Islet precursor cell (in vitro differentiated cells): ENCODE measurements around the gene IRF2.

ENCODE experiments used
- DNase-seq: peaks from one replicate; pipeline ENCODE4 v3.0.0-alpha.2; 2018

Gene IRF2

DNA sequence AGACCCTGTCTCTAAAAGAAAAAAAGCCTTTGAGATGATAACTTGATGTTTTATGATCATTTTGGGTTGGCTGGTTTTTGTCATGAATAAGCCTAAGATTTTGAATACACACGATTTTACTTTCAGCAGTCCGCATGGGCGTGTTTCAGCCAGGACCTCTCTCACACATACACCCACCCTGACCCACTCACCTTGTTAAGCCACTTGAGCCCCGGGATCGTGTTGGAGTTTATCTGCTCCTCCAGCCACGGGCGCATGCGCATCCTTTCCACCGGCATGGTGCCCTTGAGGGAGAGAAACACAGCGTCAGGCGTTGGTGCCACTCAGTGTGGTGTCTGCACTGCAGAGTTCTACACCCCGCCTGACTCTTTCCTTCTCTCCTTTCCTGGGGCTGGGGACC, 45.6 kb downstream of the IRF2 start:
- no peak for DNase-seq

DNA sequence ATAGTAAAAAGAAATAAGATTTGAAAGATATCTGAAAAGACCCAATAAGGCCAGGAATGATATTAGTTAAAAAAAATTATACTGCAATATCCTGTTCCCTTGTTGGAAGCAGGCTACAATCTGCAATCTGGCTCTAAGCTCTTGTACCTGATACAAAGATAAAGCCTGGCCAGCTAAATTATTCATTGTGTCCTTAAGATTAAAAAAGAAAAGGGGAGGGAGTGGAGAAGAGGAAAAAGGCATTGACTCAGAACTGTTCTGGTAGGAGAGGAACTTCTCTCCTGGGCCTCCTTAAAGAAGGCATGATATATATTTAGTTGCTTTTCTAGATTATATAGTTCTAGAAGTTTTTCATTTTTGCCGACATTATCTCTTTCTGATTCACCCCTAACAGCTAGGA, 46.7 kb downstream of the IRF2 start:
- DNase-seq: no peak

GRCh38 chr4:184427093-184427492, 47.3 kb downstream of the IRF2 start:
- no peak for DNase-seq

- DNase-seq: no peak
Observed at GRCh38 chr4:184424993-184425758, 49.2 kb downstream of the IRF2 start.

DNA sequence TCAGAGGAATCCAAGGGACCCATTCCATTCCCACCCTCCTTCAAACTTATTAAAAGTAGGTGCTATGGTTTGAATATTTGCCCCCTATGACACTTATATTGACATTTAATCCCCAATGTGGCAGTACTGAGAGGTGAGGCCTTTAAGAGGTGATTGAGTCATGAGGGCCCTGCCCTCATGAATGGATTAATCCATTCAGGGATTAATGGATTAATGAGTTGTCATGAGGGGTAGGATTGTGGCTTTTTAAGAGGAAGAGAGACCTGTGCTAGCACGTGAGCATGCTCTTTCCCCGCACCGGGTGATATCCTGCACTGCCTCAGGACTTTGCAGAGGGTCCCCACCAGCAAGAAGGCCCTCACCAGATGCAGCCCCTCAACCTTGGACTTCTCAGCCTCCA, 50.1 kb downstream of the IRF2 start:
- DNase-seq: no peak

DNA sequence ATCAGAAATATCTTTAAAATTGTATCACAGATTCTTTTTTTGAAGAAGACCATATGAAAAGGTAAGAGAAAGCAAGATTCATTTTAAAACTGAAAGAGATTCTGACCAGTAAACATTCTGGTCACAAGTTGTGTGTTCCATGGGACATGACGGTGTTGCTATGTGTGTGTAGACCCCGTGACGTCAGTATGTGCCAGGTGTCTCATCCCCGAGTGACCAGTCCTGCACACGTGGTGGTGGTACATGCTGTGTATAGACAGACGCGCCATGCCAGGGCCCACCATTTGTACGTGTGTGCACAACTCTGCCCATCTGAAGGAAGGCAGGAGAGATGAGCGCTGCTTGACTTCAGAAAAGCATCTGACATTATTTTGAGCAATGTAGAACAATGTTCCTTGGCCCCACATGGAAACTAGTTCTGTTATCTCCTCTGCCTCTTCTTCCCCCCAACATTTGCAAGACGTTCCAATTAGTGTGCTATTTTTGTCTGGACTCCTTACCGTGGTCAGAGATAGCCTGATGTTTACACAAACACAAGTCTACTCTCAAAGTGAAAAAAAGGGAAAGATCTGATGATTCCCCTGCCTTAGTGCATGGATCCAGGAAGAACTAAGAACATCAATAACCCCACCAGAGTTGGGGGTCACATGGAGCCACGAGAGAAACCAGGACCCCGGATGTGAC, 51.2 kb downstream of the IRF2 start:
- no peak for DNase-seq

DNA sequence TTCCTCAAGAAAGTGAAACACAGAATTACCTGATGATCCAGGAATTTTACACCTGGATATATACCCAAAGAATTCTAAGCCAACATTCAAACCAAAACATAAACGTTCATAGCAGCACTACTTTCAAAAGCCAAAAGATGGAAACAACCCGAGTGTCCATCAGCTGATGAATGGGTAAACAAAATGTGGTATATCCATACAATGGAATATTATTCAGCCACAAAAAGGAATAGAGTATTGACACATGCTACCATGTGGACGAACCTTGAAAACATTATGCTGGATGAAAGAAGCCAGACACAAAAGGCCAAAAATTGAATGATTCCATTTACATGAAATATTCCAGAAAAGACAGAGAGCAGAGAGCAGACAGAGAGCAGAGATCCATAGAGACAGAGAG, 52.0 kb downstream of the IRF2 start:
- DNase-seq: no peak

- no peak for DNase-seq
Observed at GRCh38 chr4:184421533-184422155, 52.7 kb downstream of the IRF2 start.

- DNase-seq: no peak
Observed at GRCh38 chr4:184420881-184421416, 53.4 kb downstream of the IRF2 start.

DNA sequence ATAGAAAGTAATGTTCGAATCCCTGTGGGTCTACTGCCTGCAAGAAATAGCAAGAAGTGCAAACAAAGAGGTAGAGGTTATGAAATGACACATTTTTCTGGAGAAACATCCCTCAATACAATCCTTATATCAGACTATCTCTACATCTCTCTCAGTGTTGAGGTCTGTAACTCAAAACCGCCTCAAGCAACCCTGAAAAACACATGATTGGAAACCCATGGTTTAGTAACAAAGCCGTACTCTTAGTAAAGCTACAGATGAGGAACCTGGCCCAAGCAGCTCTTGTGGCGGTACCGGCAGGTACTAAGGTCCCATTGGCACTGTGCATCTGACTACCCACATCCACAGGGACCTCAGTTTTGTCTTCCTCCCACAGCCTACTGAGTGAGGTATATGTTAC, 53.9 kb downstream of the IRF2 start:
- DNase-seq: no peak

DNA sequence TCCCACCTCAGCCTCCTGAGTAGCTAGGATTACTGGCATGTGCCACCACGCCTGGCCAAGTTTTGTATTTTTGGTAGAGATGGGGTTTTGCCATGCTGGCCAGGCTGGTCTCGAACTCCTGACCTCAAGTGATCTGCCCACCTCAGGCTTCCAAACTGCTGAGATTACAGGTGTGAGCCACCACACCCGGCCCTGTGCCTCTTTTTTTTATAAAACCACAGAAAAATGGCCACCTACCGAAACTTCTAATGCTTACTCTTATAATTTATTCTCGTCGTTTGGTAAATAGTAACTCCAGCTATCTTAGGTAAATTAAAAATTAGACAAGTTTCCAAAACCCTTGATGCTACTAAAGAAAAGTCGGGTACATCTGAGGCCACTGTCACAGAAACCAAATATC, 54.4 kb downstream of the IRF2 start:
- no peak for DNase-seq

DNA sequence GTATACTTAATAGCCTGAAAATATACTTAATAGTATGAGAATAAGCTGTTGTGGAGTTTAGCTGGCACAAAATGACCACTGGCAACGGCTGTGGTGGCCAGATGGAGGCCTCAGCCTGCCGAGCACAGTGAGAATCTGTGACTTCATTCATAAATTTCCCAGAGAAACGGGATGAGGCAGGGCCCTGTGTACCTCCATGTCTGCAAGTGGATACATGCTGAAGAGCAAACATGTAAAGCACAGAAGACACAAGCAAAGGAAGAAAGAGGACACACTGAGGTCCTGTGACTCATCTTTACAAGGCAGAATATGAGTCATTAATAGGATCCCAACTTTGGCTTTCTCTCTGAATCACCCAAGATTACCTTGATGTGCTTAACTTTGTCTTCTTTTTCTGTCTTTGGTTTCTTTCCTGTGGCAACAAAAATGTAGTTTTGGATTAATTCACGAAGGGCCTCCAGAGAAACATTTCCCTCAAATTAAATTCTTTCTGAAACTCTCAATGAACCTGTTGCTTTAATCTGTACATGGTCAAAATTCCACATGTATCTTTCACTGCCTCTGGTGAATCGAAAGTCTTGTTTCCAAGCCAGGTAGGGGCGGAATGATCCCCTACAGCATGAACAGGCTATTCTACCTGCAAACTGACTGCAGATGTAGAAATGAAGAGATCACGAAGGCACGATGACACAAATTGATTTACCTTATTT, 56.4 kb downstream of the IRF2 start:
- DNase-seq: no peak

- DNase-seq: no peak
Observed at GRCh38 chr4:184416913-184417734, 57.2 kb downstream of the IRF2 start.

GRCh38 chr4:184415071-184415470, 59.3 kb downstream of the IRF2 start:
- no peak for DNase-seq

DNA sequence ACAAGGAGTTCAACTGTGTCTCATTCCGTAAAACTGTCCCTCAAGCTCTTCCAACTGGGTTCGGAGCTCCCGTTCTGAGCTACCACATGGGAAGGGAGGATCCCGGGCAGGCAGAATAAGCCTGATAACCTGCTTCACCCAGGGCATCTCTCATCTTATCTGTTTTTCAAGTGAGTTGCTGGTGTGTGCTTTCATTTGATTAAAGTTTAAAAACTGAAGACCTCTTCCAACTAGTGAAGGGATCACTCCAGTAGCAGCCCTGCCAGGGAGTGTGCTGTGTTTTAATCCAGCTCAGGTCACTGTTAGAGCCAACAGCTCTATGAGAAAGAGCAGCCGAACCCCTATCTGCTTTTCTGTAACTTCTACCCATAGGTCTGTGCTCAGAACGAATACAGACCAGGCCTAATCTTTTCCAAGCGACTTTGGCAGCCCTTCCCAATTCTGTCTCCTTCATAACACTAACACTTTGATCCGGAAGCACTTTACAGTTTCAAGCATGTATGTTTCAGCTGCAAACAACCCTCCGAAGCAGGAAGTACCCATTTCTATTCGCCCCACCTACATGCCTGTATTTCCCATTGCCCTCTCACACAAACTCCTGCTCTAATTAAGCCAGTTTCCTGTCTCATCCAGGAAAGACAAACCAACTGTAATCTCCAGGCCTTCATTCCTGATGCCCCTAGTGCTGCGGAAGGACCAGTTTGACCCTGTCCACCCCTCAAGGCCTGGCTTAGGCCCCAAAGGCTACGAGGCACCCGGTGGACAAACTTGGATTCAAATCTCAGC, 60.9 kb downstream of the IRF2 start:
- DNase-seq: no peak

GRCh38 chr4:184410748-184411147, 63.6 kb downstream of the IRF2 start:
- no peak for DNase-seq

DNA sequence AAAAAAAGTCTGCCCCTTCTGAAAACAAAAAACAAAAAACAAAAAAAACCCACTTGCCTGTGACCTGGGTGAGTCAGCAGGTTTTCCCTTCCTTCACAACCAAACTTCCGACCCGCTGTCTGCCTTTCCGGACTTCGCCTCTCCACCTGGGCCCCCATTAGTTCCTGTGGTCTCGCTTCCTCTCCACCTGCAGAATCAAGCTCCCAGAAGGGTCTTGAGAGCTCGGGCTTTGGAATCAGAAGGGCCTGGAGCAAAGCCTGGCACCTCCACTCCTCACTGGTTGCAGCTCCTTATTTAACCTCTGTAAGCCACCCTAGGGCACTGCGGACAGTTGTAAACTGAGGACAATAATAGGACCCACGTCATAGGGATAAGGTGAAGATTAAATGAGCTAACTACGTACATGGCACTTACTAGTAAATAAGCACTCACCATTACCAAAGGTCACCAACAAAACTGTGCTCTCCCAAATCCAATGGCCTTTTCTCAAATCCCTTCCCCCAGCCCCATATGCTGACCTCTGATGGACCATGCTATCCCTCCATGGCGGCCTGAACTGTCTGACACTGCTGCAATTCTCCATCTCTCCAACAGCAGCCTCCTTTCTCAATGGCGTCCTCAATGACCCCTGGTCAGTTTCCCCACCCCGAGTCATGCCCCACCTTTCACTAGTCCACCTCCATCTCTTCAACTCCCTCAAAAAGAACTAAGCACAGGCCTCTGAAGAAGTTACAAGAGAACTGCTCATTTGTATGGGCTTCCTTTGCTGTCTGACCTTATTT, 64.2 kb downstream of the IRF2 start:
- no peak for DNase-seq

DNA sequence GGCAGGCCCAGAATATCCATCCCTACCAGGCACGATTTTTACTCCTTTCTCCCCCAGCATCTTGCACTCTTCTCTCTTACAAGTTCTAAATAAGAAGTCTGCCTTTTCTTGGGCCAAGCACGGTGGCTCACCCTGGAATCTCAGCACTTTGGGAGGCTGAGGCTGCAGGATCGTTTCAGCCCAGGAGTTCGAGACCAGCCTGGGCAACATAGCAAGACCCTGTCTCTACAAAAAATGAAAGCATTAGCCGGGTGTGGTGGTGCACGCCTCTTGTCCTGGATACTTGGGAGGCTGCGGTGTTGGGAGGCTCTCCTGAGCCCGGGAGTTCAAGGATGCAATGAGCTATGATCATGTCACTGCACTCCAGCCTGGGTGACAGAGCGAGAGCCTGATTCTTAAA, 64.8 kb downstream of the IRF2 start:
- DNase-seq: no peak

- no peak for DNase-seq
Observed at GRCh38 chr4:184408684-184409081, 65.7 kb downstream of the IRF2 start.

GRCh38 chr4:184408021-184408683, 66.2 kb downstream of the IRF2 start:
- no peak for DNase-seq
